ENCODE results near the gene ZNF337.

Gene ZNF337

GRCh38 chr20:25738198-25738597, 41.5 kb upstream of the ZNF337 start:
- no peaks in the 10 kb centered on the region for H3K4me1 ChIP-seq (ENCODE audit: control insufficient read depth, low read length)
- no peak for TF ChIP-seq CTCF (IDR thresholded peaks at IDR 0.05; ENCODE audit: low read depth, low read length, poor library complexity, severe bottlenecking)
- no peak for TF ChIP-seq EZH2phosphoT487 (IDR thresholded peaks at IDR 0.05; ENCODE audit: borderline replicate concordance, low read length)
- H3K4me2 ChIP-seq (ENCODE audit: low read length): no peak overlapping the region
- H3K36me3 ChIP-seq (ENCODE audit: control insufficient read depth, low read length): no peaks in the 10 kb centered on the region
- H3K79me2 ChIP-seq (ENCODE audit: control insufficient read depth, low read length): no peaks in the 10 kb centered on the region
- no peaks in the 10 kb centered on the region for H3K27me3 ChIP-seq (ENCODE audit: control insufficient read depth, low read length)
- no peaks in the 10 kb centered on the region for H3F3A ChIP-seq (ENCODE audit: control insufficient read depth, insufficient read depth)
- no peaks in the 10 kb centered on the region for H3K9me2 ChIP-seq (replicated peaks; ENCODE audit: control insufficient read depth, low read length)
- no peak overlapping the region for H3K4me3 ChIP-seq (ENCODE audit: low read length)
- H3K9me3 ChIP-seq (ENCODE audit: control insufficient read depth, insufficient read depth, low read length): no peaks in the 10 kb centered on the region
- H3K27ac ChIP-seq (ENCODE audit: low read depth, low read length): no peak overlapping the region
- no peaks in the 10 kb centered on the region for H4K20me1 ChIP-seq (ENCODE audit: control insufficient read depth, insufficient read depth, low read depth, low read length)

- Histone ChIP-seq H3K4me2 (ENCODE audit: low read length) (no peak overlapping the region), H4K20me1 (ENCODE audit: control insufficient read depth, insufficient read depth, low read depth, low read length) (no peaks in the 10 kb centered on the region), H3K36me3 (ENCODE audit: control insufficient read depth, low read length) (no peaks in the 10 kb centered on the region), H3K4me3 (ENCODE audit: low read length) (no peak overlapping the region), H3K4me1 (ENCODE audit: control insufficient read depth, low read length) (no peaks in the 10 kb centered on the region), H3K9me2 (replicated peaks; ENCODE audit: control insufficient read depth, low read length) (no peaks in the 10 kb centered on the region), H3K9me3 (ENCODE audit: control insufficient read depth, insufficient read depth, low read length) (no peaks in the 10 kb centered on the region), H3K79me2 (ENCODE audit: control insufficient read depth, low read length) (no peaks in the 10 kb centered on the region), H3F3A (ENCODE audit: control insufficient read depth, insufficient read depth) (no peaks in the 10 kb centered on the region), H3K27ac (ENCODE audit: low read depth, low read length) (no peak overlapping the region), H3K27me3 (ENCODE audit: control insufficient read depth, low read length) (no peaks in the 10 kb centered on the region)
- TF ChIP-seq CTCF (IDR thresholded peaks at IDR 0.05; ENCODE audit: low read depth, low read length, poor library complexity, severe bottlenecking) (no peak), EZH2phosphoT487 (IDR thresholded peaks at IDR 0.05; ENCODE audit: borderline replicate concordance, low read length) (no peak)
Measured at GRCh38 chr20:25733903-25734302, 37.2 kb upstream of the ZNF337 start.

- H3K27ac ChIP-seq (ENCODE audit: low read depth, low read length): no peak overlapping the region
- H3K9me2 ChIP-seq (replicated peaks; ENCODE audit: control insufficient read depth, low read length): no peaks in the 10 kb centered on the region
- no peak overlapping the region for H3K4me2 ChIP-seq (ENCODE audit: low read length)
- TF ChIP-seq EZH2phosphoT487 (IDR thresholded peaks at IDR 0.05; ENCODE audit: borderline replicate concordance, low read length) (no peak), CTCF (IDR thresholded peaks at IDR 0.05; ENCODE audit: low read depth, low read length, poor library complexity, severe bottlenecking) (no peak)
- H3K79me2 ChIP-seq (ENCODE audit: control insufficient read depth, low read length): no peaks in the 10 kb centered on the region
- H3K4me1 ChIP-seq (ENCODE audit: control insufficient read depth, low read length): no peaks in the 10 kb centered on the region
- H3K36me3 ChIP-seq (ENCODE audit: control insufficient read depth, low read length): no peaks in the 10 kb centered on the region
- H4K20me1 ChIP-seq (ENCODE audit: control insufficient read depth, insufficient read depth, low read depth, low read length): no peaks in the 10 kb centered on the region
- H3K9me3 ChIP-seq (ENCODE audit: control insufficient read depth, insufficient read depth, low read length): peaks cover 4% of the 10 kb centered on the region; the same call in 1 of the 2 replicates
- no peaks in the 10 kb centered on the region for H3K27me3 ChIP-seq (ENCODE audit: control insufficient read depth, low read length)
- no peaks in the 10 kb centered on the region for H3F3A ChIP-seq (ENCODE audit: control insufficient read depth, insufficient read depth)
- H3K4me3 ChIP-seq (ENCODE audit: low read length): no peak overlapping the region
Measured at GRCh38 chr20:25730862-25731261, 34.2 kb upstream of the ZNF337 start.

- Histone ChIP-seq H3K4me2 (ENCODE audit: low read length) (no peak overlapping the region), H3K79me2 (ENCODE audit: control insufficient read depth, low read length) (no peaks in the 10 kb centered on the region), H4K20me1 (ENCODE audit: control insufficient read depth, insufficient read depth, low read depth, low read length) (no peaks in the 10 kb centered on the region), H3K27ac (ENCODE audit: low read depth, low read length) (no peak overlapping the region), H3K9me2 (replicated peaks; ENCODE audit: control insufficient read depth, low read length) (no peaks in the 10 kb centered on the region), H3F3A (ENCODE audit: control insufficient read depth, insufficient read depth) (no peaks in the 10 kb centered on the region), H3K36me3 (ENCODE audit: control insufficient read depth, low read length) (no peaks in the 10 kb centered on the region), H3K4me1 (ENCODE audit: control insufficient read depth, low read length) (no peaks in the 10 kb centered on the region), H3K4me3 (ENCODE audit: low read length) (no peak overlapping the region), H3K27me3 (ENCODE audit: control insufficient read depth, low read length) (no peaks in the 10 kb centered on the region), H3K9me3 (ENCODE audit: control insufficient read depth, insufficient read depth, low read length) (peaks cover 4% of the 10 kb centered on the region; the same call in 1 of the 2 replicates)
- TF ChIP-seq CTCF (IDR thresholded peaks at IDR 0.05; ENCODE audit: low read depth, low read length, poor library complexity, severe bottlenecking) (no peak), EZH2phosphoT487 (IDR thresholded peaks at IDR 0.05; ENCODE audit: borderline replicate concordance, low read length) (no peak)
Measured at GRCh38 chr20:25726357-25726756, 29.7 kb upstream of the ZNF337 start.

All from DOHH2 (cell line).